SU-DHL-6 (cell line): ENCODE results near the gene TESK2.

Experiments
- H2AFZ ChIP-seq: fragments of 200-600 bp; sonication (generic); 2 replicates; pipeline ENCODE4 v1.6.1; 2014; ENCODE audit warnings: low read depth, mild to moderate bottlenecking, moderate library complexity, mixed read lengths, antibody characterized with exemption, low read length; ENCODE audit not compliant: severe bottlenecking
- H3F3A ChIP-seq: fragments of 200-600 bp; shearing (Covaris generic); 2 replicates; pipeline ENCODE4 v1.6.0; 2016; ENCODE audit warnings: antibody characterized with exemption, mild to moderate bottlenecking; ENCODE audit not compliant: insufficient read depth
- H3K27ac ChIP-seq: fragments of 200-600 bp; sonication (generic); 2 replicates; pipeline ENCODE4 v1.5.1; 2016; ENCODE audit warnings: low read depth, mild to moderate bottlenecking, low read length, moderate library complexity, mixed read lengths
- H3K27me3 ChIP-seq: fragments of 200-600 bp; sonication (generic), shearing (Covaris generic); 2 replicates; pipeline ENCODE4 v1.6.0; 2014; ENCODE audit warnings: mild to moderate bottlenecking, low read length
- H3K36me3 ChIP-seq: fragments of 200-600 bp; sonication (generic); 2 replicates; pipeline ENCODE4 v1.6.1; 2014; ENCODE audit warnings: mild to moderate bottlenecking, low read length, mixed read lengths
- H3K4me2 ChIP-seq: fragments of 300-600, 200-600 bp; shearing (Covaris generic), sonication (generic); 2 replicates; pipeline ENCODE4 v1.6.0; 2014; ENCODE audit warnings: low read length, low read depth, mild to moderate bottlenecking; ENCODE audit not compliant: poor library complexity, severe bottlenecking
- H3K4me3 ChIP-seq: fragments of 200-600 bp; sonication (generic); 2 replicates; pipeline ENCODE4 v1.5.1; 2014; ENCODE audit warnings: antibody characterized with exemption, low read length, mild to moderate bottlenecking, mixed read lengths; ENCODE audit not compliant: insufficient read depth, poor library complexity, severe bottlenecking
- H3K79me2 ChIP-seq: fragments of 200-600 bp; sonication (generic); 2 replicates; pipeline ENCODE4 v1.6.1; 2014; ENCODE audit warnings: mild to moderate bottlenecking, low read length, moderate library complexity; ENCODE audit not compliant: insufficient read depth
- H3K9ac ChIP-seq: fragments of 200-600 bp; sonication (generic); 2 replicates; pipeline ENCODE4 v1.7.0; 2014; ENCODE audit warnings: mild to moderate bottlenecking, low read length
- H3K9me2 ChIP-seq: fragments of 200-600 bp; sonication (generic); replicated peaks from 2 replicates; pipeline ENCODE4 v1.6.1; 2014; ENCODE audit warnings: low read length; ENCODE audit not compliant: insufficient read depth
- H3K9me3 ChIP-seq: fragments of 200-600 bp; sonication (generic); 2 replicates; pipeline ENCODE4 v1.6.1; 2014; ENCODE audit warnings: low read length, mixed read lengths; ENCODE audit not compliant: insufficient read depth
- H4K20me1 ChIP-seq: fragments of 200-600 bp; sonication (generic); 2 replicates; pipeline ENCODE4 v1.6.1; 2014; ENCODE audit warnings: low read depth, mild to moderate bottlenecking, antibody characterized with exemption, low read length, moderate library complexity, mixed read lengths
- EZH2phosphoT487 ChIP-seq: fragments of 200-600 bp; sonication (generic), shearing (Covaris generic); conservative IDR thresholded peaks from 2 replicates; pipeline ENCODE4 v1.6.1; 2018; ENCODE audit warnings: mild to moderate bottlenecking, antibody characterized with exemption, low read length, moderate library complexity, mixed read lengths
- TF ChIP-seq, protein P1 (sequence below): fragments of 200-600 bp; sonication (generic); IDR thresholded peaks from one replicate; pipeline ENCODE4 v1.5.1; 2017; ENCODE audit warnings: antibody characterized with exemption, mild to moderate bottlenecking, low read length, moderate library complexity; ENCODE audit not compliant: insufficient read depth, poor library complexity, severe bottlenecking

TESK2 gene

DNA sequence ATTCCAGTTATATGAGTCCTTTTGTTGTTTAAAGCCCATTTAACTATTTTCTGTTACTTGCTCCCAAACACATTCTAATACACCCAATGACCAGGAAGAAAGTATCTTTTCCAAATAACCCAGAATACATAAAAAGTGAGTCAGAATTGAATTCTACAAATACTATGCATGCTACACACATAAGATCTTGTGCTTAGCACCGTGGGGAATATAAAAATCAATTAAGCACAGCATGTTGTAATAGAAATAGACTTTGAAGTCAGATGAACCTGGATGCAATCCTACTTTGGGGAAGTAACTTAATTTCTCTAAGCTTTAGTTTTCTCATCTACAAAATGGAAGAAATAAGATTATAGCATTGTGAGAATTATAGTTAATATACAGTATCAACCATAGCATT is 110.2 kb downstream of the TESK2 start:
- TF ChIP-seq, protein P1, sequence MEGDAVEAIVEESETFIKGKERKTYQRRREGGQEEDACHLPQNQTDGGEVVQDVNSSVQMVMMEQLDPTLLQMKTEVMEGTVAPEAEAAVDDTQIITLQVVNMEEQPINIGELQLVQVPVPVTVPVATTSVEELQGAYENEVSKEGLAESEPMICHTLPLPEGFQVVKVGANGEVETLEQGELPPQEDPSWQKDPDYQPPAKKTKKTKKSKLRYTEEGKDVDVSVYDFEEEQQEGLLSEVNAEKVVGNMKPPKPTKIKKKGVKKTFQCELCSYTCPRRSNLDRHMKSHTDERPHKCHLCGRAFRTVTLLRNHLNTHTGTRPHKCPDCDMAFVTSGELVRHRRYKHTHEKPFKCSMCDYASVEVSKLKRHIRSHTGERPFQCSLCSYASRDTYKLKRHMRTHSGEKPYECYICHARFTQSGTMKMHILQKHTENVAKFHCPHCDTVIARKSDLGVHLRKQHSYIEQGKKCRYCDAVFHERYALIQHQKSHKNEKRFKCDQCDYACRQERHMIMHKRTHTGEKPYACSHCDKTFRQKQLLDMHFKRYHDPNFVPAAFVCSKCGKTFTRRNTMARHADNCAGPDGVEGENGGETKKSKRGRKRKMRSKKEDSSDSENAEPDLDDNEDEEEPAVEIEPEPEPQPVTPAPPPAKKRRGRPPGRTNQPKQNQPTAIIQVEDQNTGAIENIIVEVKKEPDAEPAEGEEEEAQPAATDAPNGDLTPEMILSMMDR, result no peak
- TF ChIP-seq EZH2phosphoT487, result no peak
- no peak overlapping the region for H3K4me3 ChIP-seq
- H3F3A ChIP-seq, result no peaks in the 10 kb centered on the region
- H3K9ac ChIP-seq, result no peak overlapping the region
- no peaks in the 10 kb centered on the region for H4K20me1 ChIP-seq
- no peaks in the 10 kb centered on the region for H3K27me3 ChIP-seq
- no peaks in the 10 kb centered on the region for H3K9me2 ChIP-seq
- no peaks in the 10 kb centered on the region for H3K9me3 ChIP-seq
- no peaks in the 10 kb centered on the region for H3K79me2 ChIP-seq
- H3K36me3 ChIP-seq, result no peaks in the 10 kb centered on the region
- no peak overlapping the region for H3K27ac ChIP-seq
- H3K4me2 ChIP-seq, result no peak overlapping the region
- H2AFZ ChIP-seq, result no peak overlapping the region

DNA sequence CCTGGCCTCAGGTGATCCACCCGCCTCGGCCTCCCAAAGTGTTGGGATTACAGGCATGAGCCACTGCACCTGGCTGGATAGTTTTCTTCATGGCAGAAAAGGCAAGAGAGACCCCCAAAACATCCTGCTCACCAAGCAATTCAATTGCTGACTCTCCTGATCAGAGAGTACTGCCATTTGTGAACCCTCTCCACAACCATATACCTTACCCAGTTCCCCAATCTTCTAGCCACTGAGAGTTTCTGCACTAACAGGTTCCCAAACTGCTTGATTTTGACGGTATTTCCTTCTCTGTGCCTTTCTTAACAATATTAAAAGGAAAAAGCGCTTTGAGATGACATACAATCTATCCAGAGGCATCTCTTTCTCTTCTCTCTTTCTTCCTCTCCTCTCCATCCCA is 110.8 kb downstream of the TESK2 start:
- no peaks in the 10 kb centered on the region for H3K79me2 ChIP-seq
- no peaks in the 10 kb centered on the region for H3F3A ChIP-seq
- TF ChIP-seq EZH2phosphoT487, result no peak
- TF ChIP-seq, protein P1, result no peak
- H3K4me2 ChIP-seq, result no peak overlapping the region
- H3K27me3 ChIP-seq, result no peaks in the 10 kb centered on the region
- no peak overlapping the region for H3K27ac ChIP-seq
- no peaks in the 10 kb centered on the region for H4K20me1 ChIP-seq
- H3K9ac ChIP-seq, result no peak overlapping the region
- H3K9me3 ChIP-seq, result no peaks in the 10 kb centered on the region
- H2AFZ ChIP-seq, result no peak overlapping the region
- H3K9me2 ChIP-seq, result no peaks in the 10 kb centered on the region
- H3K4me3 ChIP-seq, result no peak overlapping the region
- H3K36me3 ChIP-seq, result no peaks in the 10 kb centered on the region

DNA sequence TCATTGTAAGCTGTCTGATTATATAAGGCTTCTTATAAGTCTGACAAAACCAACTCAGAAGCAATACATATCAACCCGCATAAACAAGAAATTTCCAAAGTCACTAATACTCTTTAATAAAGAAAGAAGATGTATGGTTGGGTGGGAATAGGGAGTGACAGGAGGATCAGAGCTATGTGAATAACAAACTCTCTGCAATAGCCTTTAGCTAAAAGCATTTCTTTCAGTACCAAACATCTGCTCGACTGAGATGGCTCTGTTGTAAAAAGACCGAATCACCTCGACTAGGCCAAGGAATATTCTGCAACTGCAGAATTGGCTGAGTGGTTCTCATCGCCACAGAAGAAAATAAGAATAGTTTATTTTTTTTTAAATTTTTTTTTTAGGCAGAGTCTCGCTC is 111.4 kb downstream of the TESK2 start:
- H3K9me2 ChIP-seq, result no peaks in the 10 kb centered on the region
- no peak for TF ChIP-seq EZH2phosphoT487
- TF ChIP-seq, protein P1, result no peak
- H3K27ac ChIP-seq, result no peak overlapping the region
- no peaks in the 10 kb centered on the region for H4K20me1 ChIP-seq
- H3F3A ChIP-seq, result no peaks in the 10 kb centered on the region
- H3K4me2 ChIP-seq, result no peak overlapping the region
- H3K9me3 ChIP-seq, result no peaks in the 10 kb centered on the region
- H3K36me3 ChIP-seq, result no peaks in the 10 kb centered on the region
- no peak overlapping the region for H3K9ac ChIP-seq
- H2AFZ ChIP-seq, result no peak overlapping the region
- no peak overlapping the region for H3K4me3 ChIP-seq
- H3K27me3 ChIP-seq, result no peaks in the 10 kb centered on the region
- no peaks in the 10 kb centered on the region for H3K79me2 ChIP-seq

DNA sequence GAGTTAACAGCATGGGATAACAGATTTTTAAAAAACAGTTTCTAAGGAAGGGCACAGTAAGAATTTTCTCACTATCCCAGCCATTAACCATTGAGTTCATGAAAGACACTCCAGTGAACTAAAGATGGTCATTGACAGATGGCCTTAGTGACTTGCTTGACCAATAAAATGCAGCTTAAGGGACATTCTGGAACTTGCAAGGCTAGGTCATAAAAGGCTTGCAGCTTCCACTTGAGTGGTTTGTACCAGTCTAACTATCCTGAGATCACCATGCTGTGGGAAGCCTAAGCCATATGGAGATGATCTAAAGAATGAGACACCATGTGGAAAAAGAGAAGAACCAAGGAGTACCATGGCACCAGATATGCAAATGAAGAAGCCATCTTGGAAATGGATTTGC is 112.8 kb downstream of the TESK2 start:
- H3F3A ChIP-seq, result no peaks in the 10 kb centered on the region
- no peaks in the 10 kb centered on the region for H3K36me3 ChIP-seq
- H3K4me2 ChIP-seq, result no peak overlapping the region
- H3K27ac ChIP-seq, result no peak overlapping the region
- H3K9me3 ChIP-seq, result no peaks in the 10 kb centered on the region
- H2AFZ ChIP-seq, result no peak overlapping the region
- H3K79me2 ChIP-seq, result no peaks in the 10 kb centered on the region
- no peaks in the 10 kb centered on the region for H4K20me1 ChIP-seq
- no peaks in the 10 kb centered on the region for H3K27me3 ChIP-seq
- TF ChIP-seq EZH2phosphoT487, result no peak
- TF ChIP-seq, protein P1, result no peak
- no peaks in the 10 kb centered on the region for H3K9me2 ChIP-seq
- no peak overlapping the region for H3K4me3 ChIP-seq
- H3K9ac ChIP-seq, result no peak overlapping the region
